ENCODE measurements around the gene TRIO.

GRCh38 chr5:14204011-14204670 is 61.0 kb downstream of the TRIO start:
- TF ChIP-seq TAF1 (IDR thresholded peaks at IDR 0.05; ENCODE audit: borderline replicate concordance, insufficient read depth, low read length) (no peak), POLR2AphosphoS5 (IDR thresholded peaks at IDR 0.05; ENCODE audit: low read depth, low read length) (no peak)

Data from PFSK-1 (cell line).